Neural progenitor cell (in vitro differentiated cells): ENCODE data around the gene NCEH1. TPM values are rescaled to one million over a fixed set of nuclear protein-coding genes. Genes with fewer than 3 reads are reported as not detected.

Experiments
- DNase-seq: peaks from one replicate; pipeline ENCODE4 v3.0.0-alpha.2; 2016; ENCODE audit warnings: low spot score
- H2AFZ ChIP-seq: fragments of 200-600 bp; sonication (generic); replicated peaks from 2 replicates; pipeline ENCODE4 v1.6.1; 2016; ENCODE audit warnings: antibody characterized with exemption
- H3F3A ChIP-seq: fragments of 200-600 bp; sonication (generic); 2 replicates; pipeline ENCODE4 v1.6.1; 2016; ENCODE audit warnings: antibody characterized with exemption, low read depth
- H3K27ac ChIP-seq: fragments of 200-600 bp; sonication (generic); 2 replicates; pipeline ENCODE4 v1.5.1; 2016; ENCODE audit warnings: mild to moderate bottlenecking
- H3K27me3 ChIP-seq: fragments of 200-600 bp; sonication (generic); 2 replicates; pipeline ENCODE4 v1.6.1; 2016; ENCODE audit warnings: mild to moderate bottlenecking, moderate library complexity
- H3K36me3 ChIP-seq: fragments of 200-600 bp; sonication (generic); 2 replicates; pipeline ENCODE4 v1.5.1; 2016
- H3K4me1 ChIP-seq: fragments of 200-600 bp; sonication (generic); 2 replicates; pipeline ENCODE4 v1.6.1; 2016; ENCODE audit warnings: mixed run types
- H3K4me2 ChIP-seq: fragments of 200-600 bp; sonication (generic); 2 replicates; pipeline ENCODE4 v1.6.1; 2016
- H3K4me3 ChIP-seq: fragments of 200-600 bp; sonication (generic); 2 replicates; pipeline ENCODE4 v1.5.1; 2016
- H3K79me2 ChIP-seq: fragments of 200-600 bp; sonication (generic); 2 replicates; pipeline ENCODE4 v1.6.1; 2016; ENCODE audit warnings: low read depth
- H3K9ac ChIP-seq: fragments of 200-600 bp; sonication (generic); 2 replicates; pipeline ENCODE4 v1.6.1; 2016
- H3K9me3 ChIP-seq: fragments of 200-600 bp; sonication (generic); 2 replicates; pipeline ENCODE4 v1.5.1; 2016; ENCODE audit warnings: low read depth
- H4K20me1 ChIP-seq: fragments of 200-600 bp; sonication (generic); 2 replicates; pipeline ENCODE4 v1.6.1; 2016; ENCODE audit warnings: low read depth
- H3K27ac Mint-ChIP-seq: 3 replicates; pipeline ENCODE4 v1.8.0; 2021; ENCODE audit warnings: mixed read lengths
- H3K27me3 Mint-ChIP-seq: 2 replicates; pipeline ENCODE4 v1.8.0; 2022; ENCODE audit warnings: low read depth, mild to moderate bottlenecking, inconsistent platforms, moderate library complexity, mixed read lengths; ENCODE audit not compliant: insufficient read depth
- H3K36me3 Mint-ChIP-seq: 3 replicates; pipeline ENCODE4 v1.8.0; 2021; ENCODE audit warnings: mixed read lengths
- H3K4me1 Mint-ChIP-seq: 3 replicates; pipeline ENCODE4 v1.8.0; 2021; ENCODE audit warnings: mixed read lengths
- H3K4me3 Mint-ChIP-seq: 3 replicates; pipeline ENCODE4 v1.8.0; 2021; ENCODE audit warnings: mild to moderate bottlenecking, moderate library complexity, mixed read lengths
- H3K9me3 Mint-ChIP-seq: 3 replicates; pipeline ENCODE4 v1.8.0; 2020; ENCODE audit warnings: mixed read lengths
- CTCF ChIP-seq: fragments of 200-600 bp; sonication (generic); IDR thresholded peaks from 2 replicates; pipeline ENCODE4 v1.5.1; 2017; ENCODE audit warnings: antibody characterized with exemption, mild to moderate bottlenecking
- EZH2 ChIP-seq: fragments of 200-600 bp; sonication (generic); IDR thresholded peaks from 2 replicates; pipeline ENCODE4 v1.6.1; 2017; ENCODE audit warnings: antibody characterized with exemption, mild to moderate bottlenecking, moderate library complexity
- EZH2phosphoT487 ChIP-seq: fragments of 200-600 bp; sonication (generic); IDR thresholded peaks from 2 replicates; pipeline ENCODE4 v1.6.1; 2017; ENCODE audit warnings: antibody characterized with exemption
- total RNA-seq: library from RNA; depleted of rRNA; stranded (reverse); fragments of >200 nt; gene quantifications from 2 replicates; pipeline ENCODE4 v1.2.3, GENCODE V29; 2015; ENCODE audit warnings: low replicate concordance

Gene NCEH1
- total RNA-seq, 1 donor from 2014 or later: 7.7 TPM

GRCh38 chr3:172627057-172627809 is 83.6 kb downstream of the NCEH1 start:
- Histone ChIP-seq H3K9me3 (no peaks in the 10 kb centered on the region), H3K9ac (no peak overlapping the region), H3K36me3 (no peaks in the 10 kb centered on the region), H3K27me3 (no peaks in the 10 kb centered on the region), H3K4me2 (no peak overlapping the region), H3F3A (no peaks in the 10 kb centered on the region), H3K4me1 (no peaks in the 10 kb centered on the region), H4K20me1 (no peaks in the 10 kb centered on the region), H3K4me3 (no peak overlapping the region), H3K79me2 (no peaks in the 10 kb centered on the region), H3K27ac (no peak overlapping the region), H2AFZ (no peak overlapping the region)
- Mint-ChIP-seq H3K4me1 (peaks cover 6% of the 10 kb centered on the region), H3K27ac (no peak overlapping the region), H3K36me3 (peaks cover 3% of the 10 kb centered on the region), H3K27me3 (peaks cover 3% of the 10 kb centered on the region), H3K4me3 (no peak overlapping the region), H3K9me3 (peaks cover 7% of the 10 kb centered on the region)
- no peak for TF ChIP-seq EZH2phosphoT487
- TF ChIP-seq EZH2: no peak
- TF ChIP-seq CTCF: no peak
- no peak for DNase-seq

- Mint-ChIP-seq H3K36me3 (peaks cover 3% of the 10 kb centered on the region), H3K27me3 (peaks cover 5% of the 10 kb centered on the region)
- H3K27ac ChIP-seq: no peak overlapping the region
Observed at GRCh38 chr3:172626021-172626640, 84.7 kb downstream of the NCEH1 start.

GRCh38 chr3:172625404-172625803 is 85.5 kb downstream of the NCEH1 start:
- H3K27me3 Mint-ChIP-seq: peaks cover 5% of the 10 kb centered on the region
- no peaks in the 10 kb centered on the region for H3K4me1 ChIP-seq
- no peak overlapping the region for H3K27ac ChIP-seq
- H4K20me1 ChIP-seq: no peaks in the 10 kb centered on the region
- no peak overlapping the region for H2AFZ ChIP-seq
- no peaks in the 10 kb centered on the region for H3K36me3 ChIP-seq
- H3K79me2 ChIP-seq: no peaks in the 10 kb centered on the region
- H3K9ac ChIP-seq: no peak overlapping the region
- H3K27ac Mint-ChIP-seq: no peak overlapping the region
- H3K9me3 ChIP-seq: no peaks in the 10 kb centered on the region
- no peak for DNase-seq
- peaks cover 3% of the 10 kb centered on the region for H3K36me3 Mint-ChIP-seq
- H3K27me3 ChIP-seq: no peaks in the 10 kb centered on the region
- H3F3A ChIP-seq: no peaks in the 10 kb centered on the region
- TF ChIP-seq EZH2 (no peak), EZH2phosphoT487 (no peak), CTCF (no peak)
- no peak overlapping the region for H3K4me3 ChIP-seq
- H3K4me2 ChIP-seq: no peak overlapping the region
- no peak overlapping the region for H3K4me3 Mint-ChIP-seq
- H3K4me1 Mint-ChIP-seq: peaks cover 9% of the 10 kb centered on the region
- H3K9me3 Mint-ChIP-seq: peaks cover 7% of the 10 kb centered on the region

More at GRCh38 chr3:172626021-172626640, 84.7 kb downstream of the NCEH1 start:
- Histone ChIP-seq H3K36me3 (no peaks in the 10 kb centered on the region), H3K27me3 (no peaks in the 10 kb centered on the region), H3K4me1 (no peaks in the 10 kb centered on the region), H2AFZ (no peak overlapping the region), H3K9me3 (no peaks in the 10 kb centered on the region), H3K79me2 (no peaks in the 10 kb centered on the region), H3K4me3 (no peak overlapping the region), H3K9ac (no peak overlapping the region), H4K20me1 (no peaks in the 10 kb centered on the region), H3F3A (no peaks in the 10 kb centered on the region), H3K4me2 (no peak overlapping the region)
- DNase-seq: no peak
- TF ChIP-seq CTCF (no peak), EZH2phosphoT487 (no peak), EZH2 (no peak)
- H3K4me1 Mint-ChIP-seq: peaks cover 9% of the 10 kb centered on the region
- peaks cover 7% of the 10 kb centered on the region for H3K9me3 Mint-ChIP-seq
- no peak overlapping the region for H3K27ac Mint-ChIP-seq
- H3K4me3 Mint-ChIP-seq: no peak overlapping the region
